GM18870 (cell line): Measurements from ENCODE around the gene ELOA.
"Not testable (repeated sequence)": the region's sequence is repeated elsewhere in the genome, so short reads cannot be mapped to it uniquely, and the experiment has no call there.

Experiments
- ATAC-seq: cut with Tn5 transposase; IDR thresholded peaks from one replicate; pipeline ENCODE4 v1.9.1; 2021; ENCODE audit warnings: moderate library complexity; ENCODE audit not compliant: unreplicated experiment

ELOA gene

DNA sequence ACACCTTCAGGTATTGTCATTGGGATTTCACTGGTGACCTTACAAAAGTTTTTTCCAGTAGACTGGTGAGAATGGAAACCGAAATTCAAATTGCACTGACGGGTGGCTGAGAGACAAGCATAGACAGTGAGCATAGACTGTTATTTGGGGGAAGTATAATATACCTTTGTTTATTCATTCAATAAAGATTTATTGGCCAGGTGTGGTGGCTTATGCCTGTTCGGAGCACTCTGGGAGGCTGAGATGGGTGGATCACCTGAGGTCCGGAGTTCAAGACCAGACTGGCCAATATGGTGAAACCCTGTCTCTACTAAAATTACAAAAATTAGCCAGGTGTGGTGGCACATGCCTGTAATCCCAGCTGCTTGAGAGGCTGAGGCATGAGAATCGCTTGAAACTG, 10.0 kb upstream of the ELOA start:
- ATAC-seq = not testable (repeated sequence)

GRCh38 chr1:23736437-23737134, 6.7 kb upstream of the ELOA start:
- ATAC-seq = no peak

DNA sequence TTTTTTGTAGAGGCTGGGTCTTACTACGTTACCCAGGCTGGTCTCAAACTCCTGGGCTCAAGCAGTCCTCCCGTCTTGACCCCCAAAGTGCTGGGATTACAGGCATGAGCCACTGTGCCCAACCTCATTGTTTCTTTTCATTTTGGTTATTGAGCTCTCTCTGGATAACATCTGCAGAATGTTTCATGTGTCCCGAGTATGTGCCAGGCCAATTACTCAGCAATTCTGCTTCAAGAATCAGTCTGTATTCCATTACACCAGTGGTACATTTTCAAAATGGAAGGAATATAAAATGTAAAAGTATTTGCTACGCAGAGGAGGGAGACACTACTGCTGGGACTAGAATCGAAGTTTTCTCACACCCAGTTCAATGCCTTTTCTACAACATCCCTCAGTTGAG, 1.7 kb upstream of the ELOA start:
- ATAC-seq = no peak

DNA sequence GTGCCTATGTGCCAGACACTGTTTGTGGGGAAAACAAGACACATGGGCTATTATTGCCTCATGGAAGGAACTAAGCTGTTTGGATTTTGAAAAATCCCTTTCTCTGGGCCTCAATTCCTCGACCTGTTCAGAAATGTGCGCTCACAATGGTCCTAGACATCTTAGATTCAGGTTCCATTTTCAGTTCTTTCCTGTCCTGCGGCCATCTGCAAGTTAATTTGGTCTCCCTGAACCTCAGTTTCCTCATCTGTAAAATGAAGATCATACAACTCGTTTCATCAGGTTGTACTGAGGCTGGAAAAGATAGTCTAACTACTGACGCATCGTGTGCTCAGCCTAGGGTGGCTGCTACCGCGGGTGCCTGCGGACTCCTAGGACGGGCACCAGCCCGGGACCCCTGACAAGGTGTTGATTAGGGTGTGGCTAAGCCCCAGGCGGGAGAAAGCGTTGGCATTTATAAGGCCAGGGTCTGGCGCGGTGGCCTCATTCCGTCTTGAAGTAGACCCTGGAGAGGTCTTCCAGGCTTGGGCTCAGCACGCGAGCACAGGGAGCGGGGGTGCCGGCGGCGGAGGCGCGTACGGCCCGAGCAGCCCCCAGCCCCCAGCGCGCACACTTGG, 493 bp upstream of the ELOA start:
- ATAC-seq = no peak

DNA sequence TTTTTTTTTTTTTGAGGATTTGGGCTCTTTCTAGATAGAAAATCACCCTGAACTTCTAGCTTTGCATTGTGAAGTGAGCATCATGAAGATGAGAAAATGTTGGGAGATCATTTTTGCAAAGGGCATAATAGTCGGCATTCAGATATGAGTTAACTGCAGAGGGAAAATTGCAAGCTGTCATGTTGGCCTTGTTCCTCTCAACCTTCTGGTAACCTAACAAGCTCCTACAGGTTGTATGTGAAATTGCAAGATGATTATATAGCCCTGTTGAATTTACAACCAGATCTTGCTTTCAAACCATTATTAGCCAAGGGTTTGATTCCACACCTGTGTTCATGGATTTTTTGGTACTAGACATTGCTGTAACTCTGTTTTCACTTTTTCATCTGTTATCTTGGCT, 2.2 kb downstream of the ELOA start:
- ATAC-seq = no peak

DNA sequence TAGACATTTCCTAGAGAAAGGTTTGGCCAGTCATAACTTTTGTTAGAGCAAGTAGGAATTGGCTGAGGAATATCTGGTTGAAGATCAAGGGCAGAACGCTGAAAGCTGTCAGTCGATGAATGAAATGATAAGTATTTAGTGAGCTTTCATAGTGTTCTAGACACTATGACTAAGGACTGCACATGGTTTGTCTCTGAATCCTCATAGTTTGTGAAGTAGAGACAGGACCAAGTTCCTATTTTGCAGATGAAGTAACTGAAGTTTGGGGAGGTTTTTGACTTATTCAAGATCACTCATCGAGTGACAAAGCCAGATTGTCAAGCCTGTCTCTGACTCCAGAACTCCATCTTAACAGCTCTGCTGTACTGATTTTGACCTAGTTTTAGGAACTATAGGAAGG, 4.7 kb downstream of the ELOA start:
- ATAC-seq = no peak

GRCh38 chr1:23751050-23751814, 8.0 kb downstream of the ELOA start:
- ATAC-seq = no peak

DNA sequence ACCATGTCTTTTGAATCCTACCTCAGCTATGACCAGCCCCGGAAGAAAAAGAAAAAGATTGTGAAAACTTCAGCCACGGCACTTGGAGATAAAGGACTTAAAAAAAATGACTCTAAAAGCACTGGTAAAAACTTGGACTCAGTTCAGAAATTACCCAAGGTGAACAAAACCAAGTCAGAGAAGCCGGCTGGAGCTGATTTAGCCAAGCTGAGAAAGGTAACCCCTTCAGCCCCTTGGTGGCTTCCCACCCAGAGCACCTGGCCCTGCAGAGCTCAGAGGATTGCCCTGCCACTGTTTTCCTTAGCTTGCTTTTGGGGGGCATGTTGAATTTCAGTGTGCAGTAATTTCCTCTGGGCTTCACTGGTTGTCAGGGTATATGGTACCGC, 8.5 kb downstream of the ELOA start:
- no peak for ATAC-seq

DNA sequence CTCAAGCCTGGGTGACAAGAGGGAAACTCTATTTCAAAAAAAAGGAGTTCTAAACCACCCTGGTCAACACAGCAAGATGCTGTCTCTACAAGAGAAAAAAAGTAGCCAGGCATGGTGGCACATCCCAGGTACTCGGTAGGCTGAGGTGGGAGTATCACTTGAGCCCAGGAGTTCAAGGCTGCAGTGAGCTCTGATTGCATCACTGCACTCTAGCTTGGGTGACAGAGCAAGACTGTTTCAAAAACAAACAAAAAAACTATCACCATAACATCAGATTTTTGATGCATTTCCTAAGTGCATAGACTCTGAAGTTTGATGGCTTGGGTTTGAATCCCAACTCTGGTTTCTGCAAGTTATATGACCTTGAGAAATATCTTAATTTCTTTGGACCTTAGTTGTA, 9.6 kb downstream of the ELOA start:
- no peak for ATAC-seq

GRCh38 chr1:23756676-23757075, 13.4 kb downstream of the ELOA start:
- no peak for ATAC-seq

DNA sequence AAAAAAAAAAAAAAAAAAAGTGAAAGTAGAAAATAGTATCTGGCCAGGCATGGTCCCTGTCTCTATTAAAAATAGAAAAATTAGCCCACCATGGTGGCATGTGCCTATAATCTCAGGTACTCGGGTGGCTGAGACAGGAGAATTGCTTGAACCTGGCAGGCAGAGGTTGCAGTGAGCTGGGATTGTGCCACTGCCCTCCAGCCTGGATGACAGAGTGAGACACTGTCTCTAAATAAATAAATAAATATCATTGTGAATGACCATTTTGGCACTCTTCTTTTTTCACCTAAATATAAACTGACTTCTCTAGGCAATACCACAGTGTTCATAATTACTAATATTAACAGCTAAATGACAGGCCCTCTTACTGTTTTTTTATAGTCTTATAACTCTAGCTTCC, 14.5 kb downstream of the ELOA start:
- no peak for ATAC-seq

DNA sequence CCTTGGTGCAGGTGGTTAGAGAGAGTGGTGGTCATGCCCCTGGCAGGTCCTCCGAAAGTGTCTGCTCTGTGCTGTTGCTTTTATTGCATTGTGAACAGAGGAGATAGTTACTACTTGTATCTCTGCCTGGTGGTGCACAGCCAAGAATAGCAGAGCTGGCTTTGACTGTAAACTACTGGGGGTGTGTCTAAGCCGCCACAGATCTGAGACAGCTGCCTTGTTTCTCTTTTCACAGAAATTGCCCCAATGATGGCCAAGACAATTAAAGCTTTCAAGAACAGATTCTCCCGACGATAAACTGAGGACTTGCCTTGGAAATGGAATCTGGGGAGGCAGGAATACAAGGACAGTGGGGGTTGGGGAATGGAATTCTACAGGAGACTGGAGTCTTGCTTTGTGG, 16.0 kb downstream of the ELOA start:
- ATAC-seq = no peak

- ATAC-seq = no peak
Observed at GRCh38 chr1:23763041-23763577, 19.8 kb downstream of the ELOA start.

GRCh38 chr1:23768733-23769132, 25.5 kb downstream of the ELOA start:
- no peak for ATAC-seq

- peak; percentile 55 for ATAC-seq
Observed at GRCh38 chr1:23772049-23772853, 29.0 kb downstream of the ELOA start.

DNA sequence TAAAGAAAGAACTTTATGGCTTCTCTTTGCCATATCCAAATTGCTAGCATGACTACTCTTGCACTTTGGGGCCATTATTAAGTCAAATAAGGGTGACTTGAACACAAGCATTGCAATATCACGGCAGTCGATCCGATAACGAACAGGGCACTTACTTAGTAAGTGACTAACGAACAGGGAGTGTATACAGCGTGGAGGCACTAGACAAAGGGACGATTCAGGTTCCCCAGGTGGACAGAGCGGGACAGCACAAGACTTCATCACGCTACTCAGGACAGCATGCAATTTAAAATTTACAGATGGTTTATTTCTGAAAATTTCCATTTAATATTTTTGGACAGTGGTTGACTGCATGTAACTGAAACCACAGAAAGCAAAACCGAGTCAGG, 29.6 kb downstream of the ELOA start:
- ATAC-seq = no peak

DNA sequence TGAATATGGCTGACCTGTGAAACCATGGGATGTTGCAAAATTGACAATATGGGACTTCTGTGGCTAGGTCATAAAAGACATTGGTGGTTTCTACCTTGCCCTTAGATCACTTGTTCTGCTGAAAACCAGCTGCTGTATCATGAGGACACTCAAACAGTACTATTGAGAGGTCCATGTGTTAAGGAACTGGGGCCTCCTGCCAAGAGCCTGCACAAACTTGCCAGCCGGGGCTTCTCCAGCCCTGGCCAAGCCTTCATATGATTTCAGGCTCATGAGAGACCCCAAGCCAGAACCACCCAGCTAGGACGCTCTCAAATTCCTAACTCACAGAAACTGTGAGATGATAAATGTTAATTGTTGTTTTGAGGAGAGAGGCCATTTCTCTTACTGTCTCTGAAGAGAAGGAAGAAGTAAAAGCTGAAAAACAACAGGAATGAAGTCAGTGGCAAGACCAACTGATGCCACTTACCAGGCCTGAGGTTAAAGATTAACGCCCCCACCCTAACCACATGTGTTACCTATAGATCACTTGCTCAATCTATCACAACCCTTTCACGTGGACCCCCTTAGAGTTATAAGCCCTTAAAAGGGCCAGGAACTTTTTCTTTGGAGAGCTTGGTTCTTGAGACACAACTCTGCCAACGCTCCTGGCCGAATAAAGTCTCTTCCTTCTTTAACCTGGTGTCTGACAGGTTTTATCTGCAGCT, 31.1 kb downstream of the ELOA start:
- ATAC-seq = no peak

DNA sequence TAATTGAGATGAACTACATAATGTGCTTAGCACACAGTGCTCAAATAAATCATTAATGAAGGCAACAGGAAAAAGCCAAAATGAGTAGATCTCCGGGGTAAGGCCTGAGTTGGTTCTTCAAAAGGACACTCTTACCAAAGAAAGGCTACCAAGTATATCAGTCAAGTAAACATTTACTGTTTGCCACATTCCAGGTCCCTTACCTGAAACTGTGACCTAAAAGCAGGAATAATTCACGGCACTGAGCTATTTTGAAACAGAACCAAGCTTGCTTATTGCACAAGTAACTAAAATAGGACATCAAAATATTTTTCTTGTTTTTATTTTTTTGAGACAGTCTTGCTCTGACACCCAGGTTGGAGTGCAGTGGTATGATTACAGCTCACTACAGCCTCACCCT, 32.9 kb downstream of the ELOA start:
- ATAC-seq = no peak

- peak; percentile 42 for ATAC-seq
Observed at GRCh38 chr1:23777979-23778814, 34.9 kb downstream of the ELOA start, which contains the start of gene PITHD1. TSS of gene PITHD1 (plus strand) at chr1:23778418. CDS start at chr1:23778516, 98 bp downstream.
